NCI-H1048 (cell line): ENCODE results near the gene RNU2-63P.
"Not testable (repeated sequence)": the region's sequence is repeated elsewhere in the genome, so short reads cannot be mapped to it uniquely, and the experiment has no call there.

ENCODE experiments used
- DNase-seq: peaks from one replicate; lab custom pipeline; 2025; lab: John Stamatoyannopoulos, UW

The RNU2-63P gene

GRCh38 chr2:88028931-88029330 is 12.6 kb upstream of the RNU2-63P start:
- no peak for DNase-seq

DNA sequence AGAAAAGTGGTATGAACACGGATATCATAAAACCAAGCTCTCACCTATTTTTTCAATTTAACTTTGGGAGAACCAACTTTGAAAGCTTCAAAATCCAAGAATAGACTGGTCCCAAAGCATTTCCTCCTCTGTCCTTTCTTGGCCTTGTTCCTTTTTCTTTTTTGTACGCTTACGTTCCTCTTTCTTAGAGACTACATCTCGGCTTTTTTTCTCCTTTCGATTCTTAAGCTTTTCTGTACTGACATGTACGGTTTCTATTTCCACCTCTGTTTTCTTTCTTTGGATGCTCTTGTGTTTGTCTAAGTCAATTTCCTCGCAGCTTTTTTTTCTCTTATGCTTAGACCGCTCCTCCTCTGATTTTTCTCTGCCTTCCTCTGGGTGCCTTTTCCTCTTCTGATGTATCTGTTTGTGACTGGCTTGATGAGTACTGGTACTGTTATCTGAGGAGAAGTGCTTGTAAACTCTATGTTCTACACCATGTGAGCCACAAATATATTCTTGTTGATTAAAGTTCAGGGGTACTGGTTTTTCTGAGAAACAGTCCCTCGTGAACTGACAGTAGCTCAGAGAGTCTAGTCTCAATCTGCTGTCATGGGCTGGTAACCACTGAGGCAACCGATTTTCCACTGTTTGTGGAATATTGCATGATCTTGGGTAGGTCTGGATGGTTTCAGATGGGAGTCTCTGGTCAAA is 11.5 kb upstream of the RNU2-63P start:
- no peak for DNase-seq

- peak; percentile 26 for DNase-seq
Observed at GRCh38 chr2:88024509-88024908, 8.2 kb upstream of the RNU2-63P start.

- DNase-seq, result no peak
Observed at GRCh38 chr2:88022669-88022921, 6.2 kb upstream of the RNU2-63P start.

GRCh38 chr2:88019985-88020384 is 3.6 kb upstream of the RNU2-63P start:
- no peak for DNase-seq

DNA sequence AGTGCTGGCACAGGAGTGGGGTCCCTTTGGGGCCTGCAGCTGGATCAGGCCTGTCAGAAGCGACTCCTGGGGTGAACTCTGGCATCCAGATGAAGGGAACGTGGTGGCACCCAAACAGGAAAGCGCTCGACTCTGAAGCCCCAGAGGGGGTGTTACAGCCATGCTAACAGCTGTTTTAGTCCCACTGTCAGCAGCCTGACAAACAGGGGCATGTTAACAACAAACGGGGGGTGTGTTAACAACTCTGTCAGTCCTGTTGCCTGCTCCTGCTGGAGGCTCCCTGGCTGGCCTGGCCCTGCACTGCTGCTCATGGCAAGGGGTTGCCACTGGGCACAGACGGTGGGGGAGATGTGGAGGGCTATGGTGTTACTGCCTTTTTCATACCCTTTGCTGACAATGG is 2.6 kb upstream of the RNU2-63P start:
- DNase-seq, result no peak

- not testable (repeated sequence) for DNase-seq
Observed at GRCh38 chr2:88018077-88018805, 1.9 kb upstream of the RNU2-63P start.

- DNase-seq, result not testable (repeated sequence)
Observed at GRCh38 chr2:88017780-88018038, 1.4 kb upstream of the RNU2-63P start.

DNA sequence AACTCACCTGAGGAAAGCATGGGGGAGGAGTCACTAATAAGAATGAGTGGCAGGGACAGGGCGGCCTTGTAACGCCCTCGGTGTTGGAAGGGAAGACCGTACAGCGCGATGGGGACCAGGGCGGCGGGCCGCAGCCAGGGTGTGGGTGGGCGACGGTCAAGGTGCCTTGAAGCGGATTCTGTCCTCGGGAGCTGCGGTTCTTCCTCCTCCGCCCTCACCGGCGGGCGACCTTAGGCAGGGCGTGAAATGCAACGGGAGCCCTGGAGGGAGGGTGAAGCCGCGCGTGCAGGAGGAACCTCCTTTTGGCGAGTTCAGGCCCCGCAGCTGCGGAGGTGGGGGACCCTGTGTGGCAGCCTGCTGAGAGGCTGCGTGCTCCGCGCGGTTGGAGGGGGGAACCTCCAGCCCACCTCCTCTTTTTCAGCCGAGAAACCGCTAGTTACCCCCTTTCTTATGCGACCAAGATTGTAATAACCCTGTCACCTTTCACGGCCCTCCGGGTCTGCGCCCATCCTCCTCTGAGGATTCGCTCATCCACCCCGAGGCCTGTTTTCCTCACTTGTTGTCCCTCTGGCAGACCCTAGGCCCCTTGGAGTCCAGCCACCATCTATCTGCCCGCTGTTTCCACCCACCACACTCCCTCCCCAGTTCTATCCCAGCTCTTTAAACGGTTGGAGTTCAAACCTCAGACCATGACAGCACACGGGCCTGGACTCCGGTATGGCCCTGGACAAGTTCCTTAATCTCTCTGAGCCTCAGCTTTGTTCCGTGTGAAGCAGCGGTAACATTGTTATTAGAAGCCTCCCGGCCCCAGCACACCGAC is 823 bp upstream of the RNU2-63P start:
- no peak for DNase-seq

- no peak for DNase-seq
Observed at GRCh38 chr2:88011011-88011410, 5.3 kb downstream of the RNU2-63P start.

DNA sequence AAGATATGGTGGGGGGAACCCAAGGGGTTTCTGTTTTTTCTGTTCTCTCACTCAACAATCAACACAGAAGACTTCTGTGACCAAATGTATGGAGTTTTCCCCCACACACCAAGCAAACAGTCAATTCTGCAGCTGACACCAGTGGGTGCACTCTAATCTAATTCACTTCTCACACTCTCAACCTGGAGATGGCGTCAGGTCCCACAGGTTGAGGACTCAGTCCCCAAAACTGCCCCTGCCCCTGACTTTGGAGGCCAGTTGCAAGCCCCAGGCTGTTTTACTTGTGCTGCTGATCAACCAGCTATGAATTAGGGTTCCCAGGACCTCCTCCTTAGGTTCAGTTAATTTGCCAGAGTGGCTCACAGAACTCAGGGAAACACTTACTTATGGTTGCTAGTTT is 6.2 kb downstream of the RNU2-63P start:
- no peak for DNase-seq

- no peak for DNase-seq
Observed at GRCh38 chr2:88006912-88007439, 9.4 kb downstream of the RNU2-63P start.

GRCh38 chr2:88005776-88006175 is 10.6 kb downstream of the RNU2-63P start:
- no peak for DNase-seq

GRCh38 chr2:88003074-88003755 is 13.1 kb downstream of the RNU2-63P start:
- no peak for DNase-seq

GRCh38 chr2:88002359-88002707 is 14.0 kb downstream of the RNU2-63P start:
- DNase-seq, result no peak

DNA sequence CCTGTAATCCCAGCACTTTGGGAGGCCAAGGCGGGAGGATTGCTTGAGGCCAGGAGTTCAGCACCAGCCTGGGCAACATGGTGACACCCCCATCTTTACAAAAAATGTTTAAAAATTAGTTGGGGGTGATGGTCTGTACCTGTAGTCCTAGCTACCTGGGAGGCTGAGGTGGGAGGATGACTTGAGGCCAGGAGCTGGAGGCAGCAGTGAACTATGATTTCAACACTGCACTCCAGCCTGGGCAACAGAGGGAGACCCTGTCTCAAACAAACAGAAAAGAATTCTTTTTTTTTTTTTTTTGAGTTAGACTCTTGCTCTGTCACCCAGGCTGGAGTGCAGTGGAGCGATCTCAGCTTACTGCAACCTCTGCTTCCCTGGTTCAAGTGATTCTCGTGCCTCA is 15.9 kb downstream of the RNU2-63P start:
- DNase-seq, result not testable (repeated sequence)

GRCh38 chr2:87996570-87996969 is 19.8 kb downstream of the RNU2-63P start:
- no peak for DNase-seq

DNA sequence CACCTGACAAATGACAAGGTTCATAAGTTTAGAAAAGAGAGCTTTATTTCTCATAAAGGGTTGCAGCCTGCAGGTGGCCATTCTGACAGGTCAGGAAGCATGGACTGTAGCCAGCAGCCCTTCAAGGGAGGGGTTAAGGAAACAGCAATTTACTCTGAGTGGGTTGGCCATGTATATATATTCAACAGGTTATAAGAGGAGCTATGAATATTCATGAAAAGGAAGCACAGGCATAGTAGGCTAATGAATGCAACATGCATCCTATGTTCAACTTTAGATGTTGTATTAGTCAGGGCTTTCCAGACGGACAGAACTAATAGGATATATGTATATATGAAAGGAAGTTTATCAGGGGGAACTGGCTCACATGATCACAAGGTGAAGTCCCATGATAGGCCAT is 20.6 kb downstream of the RNU2-63P start:
- no peak for DNase-seq

GRCh38 chr2:87994304-87994850 is 22.0 kb downstream of the RNU2-63P start:
- not testable (repeated sequence) for DNase-seq

GRCh38 chr2:87992569-87992968 is 23.8 kb downstream of the RNU2-63P start:
- DNase-seq, result not testable (repeated sequence)

DNA sequence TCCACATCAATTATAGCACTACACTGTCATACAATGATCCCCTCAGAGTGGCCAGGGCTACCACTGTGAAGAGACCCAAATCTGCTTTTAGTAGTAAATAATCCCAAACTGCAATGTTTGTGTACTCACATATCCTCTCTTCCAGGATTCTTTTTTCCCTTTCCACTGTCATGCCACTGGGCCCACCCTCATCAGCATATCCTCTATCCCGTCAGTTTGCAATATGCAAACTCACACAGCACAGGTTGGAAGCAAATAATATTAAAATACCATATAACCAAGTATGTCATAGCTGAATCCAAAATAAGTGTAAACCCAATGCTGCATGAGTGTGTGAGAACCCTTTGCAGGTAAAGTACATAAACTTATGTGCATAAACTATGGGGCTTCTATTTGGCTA is 28.9 kb downstream of the RNU2-63P start:
- not testable (repeated sequence) for DNase-seq

DNA sequence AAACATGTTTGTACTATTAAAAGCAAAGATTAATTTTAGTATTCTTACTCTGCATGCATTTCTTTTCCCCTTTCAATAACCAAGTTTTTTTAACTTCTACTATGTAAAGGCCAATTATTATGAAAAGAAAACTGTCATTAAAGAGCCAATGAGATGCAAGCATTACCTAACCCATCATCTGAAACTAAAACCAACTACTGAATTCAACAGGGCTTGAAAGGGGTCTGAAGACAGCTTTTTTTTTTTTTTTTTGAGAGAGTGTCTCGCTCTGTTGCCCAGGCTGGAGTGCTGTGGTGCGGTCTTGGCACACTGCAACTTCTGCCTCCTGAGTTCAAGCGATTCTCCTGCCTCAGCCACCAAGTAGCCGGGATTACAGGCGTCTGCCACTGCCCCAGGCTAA is 30.4 kb downstream of the RNU2-63P start:
- DNase-seq, result not testable (repeated sequence)
